Activated CD4-positive, alpha-beta T cell treated with anti-CD3 and anti-CD28 coated beads, Interleukin-2, amount 50 U/mL, for 4 hours (primary cell): ENCODE measurements around the gene ITPA.
"Not testable (repeated sequence)": the region's sequence is repeated elsewhere in the genome, so short reads cannot be mapped to it uniquely, and the experiment has no call there.

Experiments
- DNase-seq, 2 experiments: peaks; one replicate each; pipeline ENCODE4 v3.0.0-alpha.2; 2020

Gene ITPA

GRCh38 chr20:3173610-3174441 lies 35.5 kb upstream of the ITPA start:
- peak; percentile 89 to 90 for DNase-seq

- DNase-seq, result no peak
Measured at GRCh38 chr20:3174442-3175261, 34.6 kb upstream of the ITPA start.

DNA sequence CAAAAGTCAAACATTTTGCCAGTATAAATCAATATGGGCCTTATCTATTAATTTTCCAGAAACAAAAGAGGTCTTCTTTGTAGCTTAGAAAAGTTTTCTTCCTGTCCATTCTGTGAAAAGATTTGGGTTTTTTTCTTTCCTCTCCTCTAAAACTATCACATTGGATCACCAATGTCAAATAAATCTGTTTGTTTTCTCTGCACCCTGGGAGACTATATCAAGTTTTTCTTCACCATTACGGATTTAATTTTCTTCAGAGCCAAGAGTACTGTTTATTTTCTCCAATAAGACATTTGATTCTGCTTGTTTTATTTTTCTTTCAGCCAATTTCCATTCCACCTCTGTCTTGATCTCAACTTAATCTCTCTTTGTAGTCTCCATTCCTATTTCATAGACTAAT lies 34.0 kb upstream of the ITPA start:
- no peak for DNase-seq

DNA sequence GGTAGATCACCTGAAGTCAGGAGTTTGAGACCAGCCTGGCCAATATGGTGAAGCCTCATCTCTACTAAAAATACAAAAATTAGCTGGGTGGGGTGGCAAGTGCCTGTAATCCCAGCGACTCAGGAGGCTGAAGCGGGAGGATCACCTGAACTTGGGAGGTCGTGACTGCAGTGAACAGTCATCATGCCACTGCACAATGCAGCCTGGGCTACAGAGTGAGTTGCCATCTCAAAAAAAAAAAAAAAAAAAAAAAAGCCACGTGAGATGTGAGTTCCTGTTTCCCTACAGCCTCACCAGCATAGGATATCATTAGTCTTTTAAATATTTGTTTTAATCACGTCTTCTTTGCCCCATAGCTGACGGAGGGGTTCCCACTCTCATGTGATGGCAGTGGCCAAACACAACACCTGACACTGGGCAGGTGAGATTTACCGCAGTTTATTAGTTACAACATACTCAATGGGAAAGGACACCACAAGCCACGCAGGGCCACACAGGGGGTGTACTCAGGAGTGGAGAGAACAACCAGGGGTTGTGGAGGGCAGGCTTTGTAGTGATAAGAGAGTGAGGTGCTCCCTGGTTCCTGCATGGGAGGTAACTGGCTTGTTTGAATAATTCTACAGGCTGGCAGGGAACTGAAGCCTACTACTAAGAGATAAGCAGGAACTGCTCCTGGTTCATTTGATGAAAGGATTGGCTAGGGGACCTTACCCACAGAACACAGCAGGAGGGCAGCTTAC lies 31.4 kb upstream of the ITPA start:
- DNase-seq, result no peak

DNA sequence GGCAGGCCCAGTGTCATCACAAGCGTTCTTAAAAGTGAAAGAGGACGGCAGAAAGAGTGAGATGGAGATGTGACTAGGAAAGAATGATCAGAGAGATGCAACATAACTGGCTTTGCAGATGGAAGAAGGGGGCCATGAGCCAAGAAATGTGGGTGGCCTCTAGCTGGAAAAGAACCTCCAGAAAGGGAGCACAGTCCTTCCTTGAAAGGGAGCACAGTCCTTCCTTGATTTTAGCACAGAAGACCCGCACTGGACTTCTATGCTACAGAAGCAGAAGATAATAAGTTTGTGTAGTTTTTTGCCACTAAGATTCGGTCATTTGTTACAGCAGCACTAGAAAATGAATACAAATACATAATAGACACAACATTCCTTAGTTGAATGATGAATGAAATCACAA lies 29.0 kb upstream of the ITPA start:
- no peak for DNase-seq

- no peak for DNase-seq
Measured at GRCh38 chr20:3181270-3181669, 28.0 kb upstream of the ITPA start.

- DNase-seq, result not testable (repeated sequence)
Measured at GRCh38 chr20:3182429-3182828, 26.9 kb upstream of the ITPA start.

DNA sequence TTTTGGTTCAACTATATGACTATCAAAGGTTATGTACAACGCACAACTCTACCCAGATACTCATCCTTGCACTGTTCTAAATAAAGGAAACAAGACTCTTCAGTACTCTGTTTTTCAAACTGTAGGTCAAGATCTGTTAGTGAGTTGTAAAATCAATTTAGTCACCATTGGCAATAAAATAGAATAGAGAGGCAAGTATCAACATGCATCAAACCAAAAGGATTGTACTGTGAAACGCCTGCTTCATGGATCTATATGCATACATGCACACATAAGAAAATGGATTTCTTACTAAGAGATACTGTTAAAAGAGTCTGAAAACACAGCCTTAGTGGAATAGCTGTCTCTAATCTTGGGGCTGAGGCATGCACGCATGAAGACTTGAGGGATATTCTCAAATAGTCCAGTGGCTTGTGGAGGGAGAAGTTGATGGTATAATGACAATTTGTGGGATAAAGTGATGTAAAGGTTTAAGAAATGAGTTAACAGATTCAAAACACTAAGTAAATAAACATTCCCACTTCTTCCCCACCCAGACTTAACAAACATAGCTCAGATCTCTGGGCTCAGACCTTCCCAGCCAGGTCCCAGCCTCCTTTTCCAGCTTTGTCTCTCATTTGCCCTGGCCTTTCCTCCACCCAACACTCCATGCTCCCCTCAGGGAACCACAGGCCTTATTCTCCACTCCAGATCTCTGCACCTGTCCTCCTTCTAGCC lies 25.2 kb upstream of the ITPA start:
- no peak for DNase-seq

GRCh38 chr20:3187861-3188260 lies 21.4 kb upstream of the ITPA start:
- DNase-seq, result not testable (repeated sequence)

GRCh38 chr20:3188823-3189413 lies 20.4 kb upstream of the ITPA start:
- no peak for DNase-seq

GRCh38 chr20:3189561-3190131 lies 19.7 kb upstream of the ITPA start:
- DNase-seq, result no peak

DNA sequence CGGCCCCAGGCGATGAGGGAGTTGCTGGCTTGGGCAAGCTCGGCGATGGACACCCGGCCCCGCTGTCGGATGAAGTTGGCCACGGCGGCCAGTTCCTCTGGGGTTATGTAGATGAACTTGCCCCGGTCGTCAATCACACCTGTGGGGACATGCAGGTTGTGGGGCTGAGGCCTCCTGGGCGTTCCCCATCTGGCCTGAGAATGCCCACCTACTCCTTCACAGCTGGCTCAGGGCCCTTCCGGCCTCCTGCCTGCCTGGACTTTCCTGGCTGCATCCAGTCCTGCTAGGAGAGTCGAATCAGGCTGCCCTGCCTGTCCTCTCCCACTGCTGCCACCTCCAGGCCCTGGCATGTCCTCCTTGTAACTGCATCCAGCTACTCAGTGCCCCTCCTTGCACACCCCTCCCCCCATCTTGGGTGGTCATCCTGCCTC lies 18.6 kb upstream of the ITPA start:
- DNase-seq, result no peak

DNA sequence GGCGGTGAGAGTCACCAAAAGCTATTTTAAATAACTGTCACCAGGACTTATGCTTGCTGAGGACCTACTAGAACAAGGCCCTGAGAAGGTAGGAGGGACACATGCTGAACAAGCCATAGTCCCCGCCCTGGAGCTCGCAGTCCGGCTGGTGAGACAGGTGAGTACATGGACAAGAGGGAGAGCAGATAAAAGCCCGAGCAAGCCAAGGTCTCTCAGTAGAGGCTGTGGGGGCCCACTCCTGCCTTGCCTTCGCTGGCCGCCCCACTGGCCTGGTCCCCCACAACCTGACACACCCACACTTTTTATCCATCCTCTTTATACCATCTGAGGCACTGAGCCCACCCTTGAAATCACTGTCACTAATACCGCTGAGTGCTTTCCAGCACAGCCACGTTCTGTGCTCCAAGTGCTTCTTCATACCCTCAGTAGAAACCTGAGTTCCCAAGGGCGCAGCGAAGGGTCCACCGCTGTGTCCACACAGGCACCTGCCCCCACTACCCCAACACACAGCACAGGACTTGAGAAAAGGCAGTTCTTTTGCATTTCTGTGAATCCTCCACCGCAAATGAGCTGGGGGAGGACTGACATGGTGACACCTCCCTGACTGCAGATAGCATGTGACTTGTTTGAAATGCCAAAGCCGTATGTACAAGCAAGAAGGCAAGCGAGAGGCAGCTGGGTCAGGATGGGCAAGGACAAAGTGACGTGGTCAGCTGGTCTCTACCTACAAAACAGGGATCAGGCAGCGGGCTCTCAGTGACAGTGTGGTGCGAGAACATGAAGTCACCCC lies 16.9 kb upstream of the ITPA start:
- DNase-seq, result no peak

DNA sequence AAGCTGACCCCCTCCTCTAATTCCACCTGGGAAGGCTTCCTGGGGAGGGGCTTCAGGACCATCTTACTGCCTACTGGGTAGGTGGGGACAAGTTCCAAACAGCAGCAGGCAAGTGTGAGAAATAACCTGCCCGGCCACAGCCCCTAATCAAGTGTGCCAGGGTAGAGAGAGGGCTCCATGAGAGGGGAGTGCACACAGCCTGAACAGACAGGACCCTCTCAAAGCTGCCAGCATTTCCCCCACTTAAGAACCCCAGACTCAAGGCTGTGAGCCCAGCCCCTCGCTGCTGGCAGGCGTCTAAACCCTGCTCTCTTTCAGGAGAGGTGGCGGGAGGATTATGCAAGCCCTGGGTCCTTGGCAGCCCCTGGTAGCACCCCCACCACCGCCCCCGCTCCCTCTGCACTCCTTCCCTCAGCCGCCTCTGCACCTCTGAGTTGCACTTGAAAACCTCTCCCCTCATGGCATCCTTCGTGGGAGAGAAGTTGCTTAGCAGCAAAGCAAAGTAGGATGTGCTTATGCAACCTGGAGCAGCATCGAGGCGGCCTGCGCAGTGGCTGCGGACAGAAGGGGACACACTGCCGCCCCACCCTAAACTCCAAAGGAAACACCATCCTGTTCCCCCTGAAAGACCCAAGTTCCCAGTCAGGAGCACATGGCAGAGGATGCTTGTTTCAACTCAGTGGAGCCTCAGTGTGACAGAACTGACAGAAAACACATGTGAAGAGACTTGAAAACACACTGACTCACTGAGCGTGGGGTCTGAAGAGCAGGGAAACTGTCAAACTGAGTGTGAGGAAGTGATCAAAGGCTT lies 15.3 kb upstream of the ITPA start:
- DNase-seq, result no peak

- no peak for DNase-seq
Measured at GRCh38 chr20:3194617-3195280, 14.5 kb upstream of the ITPA start.

DNA sequence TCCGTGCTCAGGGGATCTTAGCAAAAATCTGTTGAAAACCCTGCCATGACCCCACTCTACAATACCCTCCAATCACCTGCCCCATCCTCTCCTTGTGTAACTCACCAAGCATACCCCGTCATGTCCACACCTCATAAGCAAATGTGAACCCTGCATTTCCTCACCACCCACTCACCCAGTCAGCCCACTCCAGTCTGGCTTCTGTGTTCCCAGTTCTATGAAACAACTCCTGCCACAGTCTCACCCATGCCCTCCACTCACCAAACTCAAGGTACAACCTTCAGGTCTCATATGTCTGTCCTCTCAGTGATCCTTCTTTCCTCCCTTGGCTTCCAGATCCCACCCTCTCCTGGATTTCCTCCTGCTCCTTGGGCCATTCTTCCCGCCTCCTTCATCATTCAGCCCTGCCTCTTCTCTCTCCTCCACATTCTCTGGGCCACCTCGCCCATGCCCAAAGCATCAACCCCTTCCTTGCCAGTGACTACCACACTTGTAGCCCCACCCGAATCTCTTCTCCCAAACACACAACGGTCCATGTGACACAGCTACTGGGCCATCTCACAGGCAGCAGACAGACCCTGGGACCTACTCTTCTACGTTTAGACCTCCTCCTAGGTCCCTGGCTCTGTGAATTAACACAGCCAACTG lies 13.6 kb upstream of the ITPA start:
- no peak for DNase-seq

DNA sequence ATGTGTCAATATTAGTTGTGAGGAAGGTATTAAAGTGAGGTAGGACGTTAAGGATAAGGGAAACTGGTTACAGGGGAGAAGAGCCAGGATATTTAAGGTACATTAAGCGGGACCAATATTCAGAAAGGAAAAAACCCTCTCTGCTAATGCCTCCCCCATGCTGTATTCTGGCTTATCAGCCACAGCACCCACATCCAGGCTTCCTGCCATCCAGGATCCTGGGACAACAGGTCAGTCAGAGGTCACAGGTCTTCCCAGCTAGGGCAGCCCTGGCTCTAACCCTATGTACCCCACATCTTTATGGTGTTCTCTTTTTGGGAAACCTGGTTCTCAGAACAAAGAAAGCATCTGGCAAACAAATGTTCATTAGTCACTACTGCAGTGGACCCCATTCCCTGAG lies 10.1 kb upstream of the ITPA start:
- DNase-seq, result no peak

GRCh38 chr20:3199976-3200755 lies 9.1 kb upstream of the ITPA start:
- DNase-seq, result no peak
